HG03108 (cell line): Measurements from ENCODE around the gene OLIG1.

Experiments
- ATAC-seq: cut with Tn5 transposase; IDR thresholded peaks from one replicate; pipeline ENCODE4 v1.9.1; 2021; ENCODE audit warnings: moderate library complexity; ENCODE audit not compliant: unreplicated experiment

OLIG1 gene

DNA sequence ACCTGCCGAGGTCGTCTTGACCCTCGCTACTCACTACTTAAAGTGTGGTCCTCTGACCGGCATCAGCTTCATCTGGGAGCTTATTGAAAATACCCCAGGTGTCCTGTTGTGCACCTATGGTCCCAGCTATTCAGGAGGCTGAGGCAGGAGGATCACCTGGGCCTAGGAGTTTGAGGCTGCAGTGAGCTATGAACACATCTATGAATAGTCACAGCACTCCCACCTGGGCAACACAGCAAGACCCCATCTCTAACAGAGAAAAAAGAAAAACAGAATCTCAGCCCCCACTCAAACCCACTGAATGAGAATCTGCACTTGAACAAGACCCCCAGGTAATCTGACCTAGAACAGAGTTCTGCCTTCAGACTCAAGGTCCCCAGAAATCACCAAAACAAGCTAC, 8.7 kb upstream of the OLIG1 start:
- ATAC-seq = no peak

DNA sequence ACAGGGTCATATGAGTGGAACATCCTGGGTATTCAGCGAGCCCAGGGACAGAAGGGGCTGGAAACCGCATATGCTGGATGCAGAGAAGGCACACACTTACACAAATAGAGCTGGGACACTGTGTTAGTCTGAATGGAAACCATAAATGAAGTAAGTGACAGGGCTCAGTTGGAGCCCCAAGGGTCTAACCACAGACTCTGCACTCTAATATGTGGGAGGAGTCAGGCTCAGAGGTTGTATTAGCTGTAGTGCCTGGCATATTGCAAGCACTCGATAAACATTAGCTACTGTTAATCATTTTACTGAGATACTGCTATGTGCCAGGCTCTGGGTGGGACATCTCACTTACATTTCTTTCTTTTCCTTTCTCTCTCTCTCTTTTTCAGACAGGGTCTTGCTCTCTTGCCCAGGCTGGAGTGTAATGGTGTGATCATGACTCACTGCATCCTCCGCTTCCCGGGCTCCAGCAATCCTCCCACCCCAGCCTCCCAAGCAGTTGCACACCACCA, 6.5 kb upstream of the OLIG1 start:
- ATAC-seq = no peak

DNA sequence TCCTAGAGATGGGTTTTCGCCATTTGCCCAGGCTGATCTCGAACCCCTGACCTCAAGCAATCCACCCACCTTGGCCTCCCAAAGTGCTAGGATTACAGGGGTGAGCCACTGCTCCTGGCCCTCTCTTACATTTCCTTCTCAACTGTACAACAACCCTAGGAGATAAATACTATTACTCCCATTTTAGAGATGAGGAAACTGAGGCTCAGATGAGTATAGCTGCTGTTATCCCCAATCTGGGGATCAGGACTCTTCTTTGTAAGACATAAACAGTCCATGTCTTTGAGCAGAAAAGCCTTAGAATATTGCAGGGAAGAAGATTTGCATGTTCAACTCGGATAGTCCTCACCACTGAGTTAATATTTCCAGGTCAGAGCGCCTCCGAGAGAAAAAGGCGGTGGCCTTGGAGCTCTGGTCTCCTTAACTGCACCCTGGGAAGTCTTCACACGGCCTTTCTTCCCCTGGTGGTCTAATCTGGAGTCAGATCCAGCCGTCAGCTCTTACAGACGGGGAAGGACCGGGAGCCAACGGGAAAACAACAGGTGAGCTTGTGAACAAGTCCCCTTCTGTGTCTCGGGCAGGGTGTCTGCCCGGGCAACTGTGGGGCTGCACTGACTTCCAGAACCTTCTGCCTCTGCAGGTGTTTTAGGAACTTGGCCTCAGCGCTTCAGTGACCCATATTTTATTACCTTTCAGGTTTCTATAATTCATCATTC, 5.9 kb upstream of the OLIG1 start:
- no peak for ATAC-seq

DNA sequence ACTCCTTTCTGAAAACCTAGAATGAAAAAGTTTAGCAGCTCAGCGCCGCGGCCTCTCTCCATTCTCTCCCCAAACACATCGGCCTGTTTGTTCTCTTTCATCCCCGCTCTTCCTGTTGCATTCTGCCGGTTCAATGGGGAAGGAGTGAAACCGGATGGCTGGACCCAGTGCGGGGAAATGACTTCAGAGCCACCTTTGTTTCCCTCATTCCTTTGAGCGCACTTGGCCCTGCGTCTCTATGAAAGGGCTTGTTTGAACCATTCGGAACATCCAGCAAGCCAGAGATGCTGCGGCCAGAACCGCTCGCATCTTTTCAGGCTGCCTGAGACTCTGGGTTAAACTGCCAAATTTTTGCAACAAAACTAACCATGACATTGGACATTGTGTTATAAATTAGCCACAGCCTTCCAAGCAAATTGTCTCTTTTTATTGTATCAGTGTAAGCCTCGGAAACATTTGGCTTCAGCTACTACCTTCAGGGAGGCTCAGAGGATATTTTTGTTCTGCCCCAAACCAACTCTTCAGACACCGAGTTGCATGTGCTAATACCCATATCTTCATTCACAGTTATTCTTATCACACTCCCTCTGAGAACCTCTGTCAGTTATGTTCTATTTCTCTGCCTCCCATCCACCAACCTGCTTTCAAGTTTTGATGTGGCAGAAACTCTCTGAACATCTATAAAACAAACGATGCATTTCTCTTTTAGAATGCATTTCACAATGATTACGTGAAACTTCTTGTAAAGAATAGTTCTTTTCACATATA, 5.1 kb upstream of the OLIG1 start:
- no peak for ATAC-seq

DNA sequence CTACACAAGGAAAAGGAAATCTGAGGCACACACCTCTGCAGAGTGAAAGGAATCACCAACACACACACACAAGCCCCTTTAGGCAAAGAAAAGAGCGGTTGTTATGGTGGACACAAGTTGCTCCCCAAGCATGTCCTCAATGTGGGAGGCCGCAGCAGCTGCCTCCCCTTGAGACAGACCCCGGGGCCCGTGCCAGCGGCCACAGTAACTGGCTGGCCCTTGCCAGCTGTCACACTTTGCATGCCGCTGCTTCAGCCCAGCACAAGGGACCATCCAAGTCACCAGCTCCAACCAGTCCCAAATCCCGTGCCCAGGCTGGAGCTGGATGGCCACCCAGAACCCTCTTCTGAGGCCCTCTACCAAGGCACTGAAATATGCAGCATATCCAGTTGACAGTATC, 2.9 kb upstream of the OLIG1 start:
- no peak for ATAC-seq

DNA sequence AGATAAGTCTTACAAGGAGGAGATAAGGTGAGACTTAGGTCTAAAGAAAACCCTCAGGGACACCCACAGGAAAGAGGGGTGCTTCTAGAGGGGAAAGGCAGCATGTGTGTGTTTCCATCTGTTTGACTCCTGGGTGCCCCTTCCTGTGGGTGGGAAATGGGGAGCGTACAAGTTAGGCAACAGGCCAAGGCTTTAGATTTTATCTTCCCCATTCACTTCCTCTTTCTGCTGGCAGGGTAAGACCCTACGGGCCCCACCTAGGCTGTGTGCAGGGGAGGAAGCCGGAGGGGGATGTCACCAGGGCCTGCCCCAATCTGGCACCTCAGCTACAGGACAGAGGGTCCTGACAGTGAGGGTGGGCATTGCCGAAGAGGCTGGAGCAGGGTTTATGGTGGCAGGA, 2.5 kb upstream of the OLIG1 start:
- no peak for ATAC-seq

DNA sequence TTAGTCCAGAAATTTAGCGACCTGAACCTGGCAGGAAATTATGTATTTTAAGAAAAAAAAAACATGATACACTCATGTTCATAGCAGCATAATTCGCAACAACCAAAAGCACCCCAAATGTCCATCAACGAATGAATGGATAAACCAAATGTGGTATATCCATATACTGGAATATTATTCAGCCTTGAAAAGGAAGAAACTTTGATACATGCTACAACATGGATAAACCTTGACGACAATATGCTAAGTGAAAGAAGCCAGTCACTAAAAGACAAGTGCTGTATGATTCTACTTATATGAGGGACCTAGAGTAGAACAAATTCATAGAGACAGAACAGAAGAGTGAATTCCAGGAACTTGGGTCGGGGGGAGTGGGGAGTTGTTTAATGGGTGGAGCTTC, 698 bp upstream of the OLIG1 start:
- ATAC-seq = no peak

DNA sequence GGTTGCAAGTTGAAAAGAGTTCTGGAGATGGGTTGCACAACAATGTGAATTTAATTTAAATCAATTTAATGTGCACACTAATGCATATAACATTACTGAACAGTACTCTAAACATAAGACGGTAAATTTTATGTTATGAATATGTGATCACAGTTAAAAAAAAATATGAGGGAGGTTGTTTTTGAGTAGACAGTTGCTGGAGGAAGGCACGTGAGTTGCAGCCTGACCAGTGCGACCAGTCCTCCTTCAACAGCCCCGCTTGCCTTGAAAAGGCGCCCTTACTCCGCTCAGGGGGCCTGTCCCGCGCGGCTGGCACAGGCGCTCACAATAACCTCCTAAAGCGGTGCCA, 322 bp upstream of the OLIG1 start:
- ATAC-seq = no peak

DNA sequence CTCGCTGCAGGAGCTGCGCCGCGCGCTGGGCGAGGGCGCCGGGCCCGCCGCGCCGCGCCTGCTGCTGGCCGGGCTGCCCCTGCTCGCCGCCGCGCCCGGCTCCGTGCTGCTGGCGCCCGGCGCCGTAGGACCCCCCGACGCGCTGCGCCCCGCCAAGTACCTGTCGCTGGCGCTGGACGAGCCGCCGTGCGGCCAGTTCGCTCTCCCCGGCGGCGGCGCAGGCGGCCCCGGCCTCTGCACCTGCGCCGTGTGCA, 730 bp downstream of the OLIG1 start:
- no peak for ATAC-seq

DNA sequence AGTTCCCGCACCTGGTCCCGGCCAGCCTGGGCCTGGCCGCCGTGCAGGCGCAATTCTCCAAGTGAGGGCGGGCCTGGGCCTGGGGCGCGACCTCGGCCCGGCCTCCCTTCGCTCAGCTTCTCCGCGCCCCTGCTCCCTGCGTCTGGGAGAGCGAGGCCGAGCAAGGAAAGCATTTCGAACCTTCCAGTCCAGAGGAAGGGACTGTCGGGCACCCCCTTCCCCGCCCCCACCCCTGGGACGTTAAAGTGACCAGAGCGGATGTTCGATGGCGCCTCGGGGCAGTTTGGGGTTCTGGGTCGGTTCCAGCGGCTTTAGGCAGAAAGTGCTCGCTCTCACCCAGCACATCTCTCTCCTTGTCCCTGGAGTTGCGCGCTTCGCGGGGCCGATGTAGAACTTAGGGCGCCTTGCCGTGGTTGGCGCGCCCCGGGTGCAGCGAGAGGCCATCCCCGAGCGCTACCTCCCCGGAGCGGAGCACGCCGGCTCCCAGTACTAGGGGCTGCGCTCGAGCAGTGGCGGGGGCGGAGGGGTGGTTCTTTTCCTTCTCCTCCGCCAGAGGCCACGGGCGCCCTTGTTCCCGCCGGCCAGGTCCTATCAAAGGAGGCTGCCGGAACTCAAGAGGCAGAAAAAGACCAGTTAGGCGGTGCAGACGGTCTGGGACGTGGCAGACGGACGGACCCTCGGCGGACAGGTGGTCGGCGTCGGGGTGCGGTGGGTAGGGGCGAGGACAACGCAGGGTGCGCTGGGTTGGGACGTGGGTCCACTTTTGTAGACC, 1.2 kb downstream of the OLIG1 start:
- ATAC-seq = no peak

DNA sequence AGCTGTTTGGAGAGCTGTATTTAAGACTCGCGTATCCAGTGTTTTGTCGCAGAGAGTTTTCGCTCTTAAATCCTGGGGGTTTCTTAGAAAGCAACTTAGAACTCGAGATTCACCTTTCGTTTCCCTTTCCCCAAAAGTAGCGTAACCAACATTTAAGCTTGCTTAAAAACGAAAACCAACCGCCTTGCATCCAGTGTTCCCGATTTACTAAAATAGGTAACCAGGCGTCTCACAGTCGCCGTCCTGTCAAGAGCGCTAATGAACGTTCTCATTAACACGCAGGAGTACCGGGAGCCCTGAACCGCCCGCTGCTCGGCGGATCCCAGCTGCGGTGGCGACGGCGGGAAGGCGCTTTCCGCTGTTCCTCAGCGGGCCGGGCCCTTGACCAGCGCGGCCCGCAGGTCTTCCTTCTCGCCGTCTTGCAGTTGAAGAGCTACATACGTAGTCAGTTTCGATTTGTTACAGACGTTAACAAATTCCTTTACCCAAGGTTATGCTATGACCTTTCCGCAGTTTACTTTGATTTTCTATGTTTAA, 1.9 kb downstream of the OLIG1 start:
- no peak for ATAC-seq

DNA sequence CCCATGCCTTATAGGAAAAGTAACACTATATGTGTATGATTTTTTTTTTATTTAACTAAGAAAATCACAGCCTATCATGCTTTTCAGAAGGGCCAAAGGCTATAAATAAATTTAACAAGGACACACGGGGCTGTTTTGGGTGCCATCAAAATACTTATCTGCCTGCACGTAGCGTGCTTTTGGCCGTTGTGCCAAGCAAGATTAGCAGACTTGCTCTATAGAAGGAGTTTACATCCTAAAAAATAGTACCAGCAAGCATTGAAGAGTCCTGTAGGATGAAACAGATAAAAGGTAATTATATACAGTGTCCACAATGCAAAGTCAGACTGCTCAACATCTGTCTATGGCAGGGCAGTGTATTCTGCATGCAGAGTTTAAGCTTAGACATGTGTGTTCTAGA, 3.7 kb downstream of the OLIG1 start:
- no peak for ATAC-seq

DNA sequence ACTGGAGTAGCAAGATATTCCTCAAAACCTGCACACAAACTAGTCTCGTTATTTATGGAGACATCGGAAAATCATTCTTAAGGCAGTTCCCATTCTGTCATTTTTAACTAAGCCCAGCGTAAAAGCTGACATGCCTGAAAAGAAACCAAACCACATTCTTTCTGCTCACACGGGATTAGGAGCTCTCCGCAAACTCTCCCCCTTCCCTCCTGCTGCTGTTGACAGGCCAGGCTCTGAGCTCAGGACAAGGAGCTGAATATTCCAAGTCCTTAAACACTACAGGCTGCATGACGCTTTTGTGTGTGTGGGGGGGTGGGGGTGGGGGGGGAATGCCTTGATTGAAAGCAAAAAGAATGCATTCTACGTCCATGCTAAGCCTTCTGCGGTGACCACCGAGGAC, 5.2 kb downstream of the OLIG1 start:
- ATAC-seq = no peak

DNA sequence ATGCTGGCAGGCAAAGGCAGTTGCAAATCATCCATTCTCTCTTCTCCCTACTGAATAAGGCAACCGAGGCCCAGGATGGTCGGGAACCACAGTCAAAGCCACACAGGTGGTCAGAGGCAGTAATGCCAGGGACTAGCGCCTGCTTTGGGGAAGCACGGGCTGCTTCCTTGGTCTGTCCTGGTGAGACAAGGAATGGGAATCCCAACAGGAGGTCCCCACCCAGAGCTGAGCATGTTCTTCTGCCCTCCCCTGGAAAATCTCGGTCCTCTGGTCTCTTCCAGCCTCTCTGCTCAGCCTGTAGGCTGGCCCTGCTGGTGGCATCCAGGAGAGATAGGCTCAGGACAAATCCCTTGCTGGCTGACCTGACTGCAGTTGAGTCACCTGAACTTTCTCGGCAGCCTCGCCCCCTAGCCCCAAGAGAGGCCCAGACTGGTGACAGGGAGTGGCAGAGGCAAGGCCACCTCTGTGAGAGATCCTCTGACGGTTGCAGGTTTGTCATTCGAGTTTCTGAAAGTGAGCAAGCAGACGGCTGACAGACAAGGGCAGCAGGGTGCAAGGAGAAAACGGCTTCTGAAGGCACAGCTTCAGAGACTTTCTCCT, 5.8 kb downstream of the OLIG1 start:
- ATAC-seq = no peak

DNA sequence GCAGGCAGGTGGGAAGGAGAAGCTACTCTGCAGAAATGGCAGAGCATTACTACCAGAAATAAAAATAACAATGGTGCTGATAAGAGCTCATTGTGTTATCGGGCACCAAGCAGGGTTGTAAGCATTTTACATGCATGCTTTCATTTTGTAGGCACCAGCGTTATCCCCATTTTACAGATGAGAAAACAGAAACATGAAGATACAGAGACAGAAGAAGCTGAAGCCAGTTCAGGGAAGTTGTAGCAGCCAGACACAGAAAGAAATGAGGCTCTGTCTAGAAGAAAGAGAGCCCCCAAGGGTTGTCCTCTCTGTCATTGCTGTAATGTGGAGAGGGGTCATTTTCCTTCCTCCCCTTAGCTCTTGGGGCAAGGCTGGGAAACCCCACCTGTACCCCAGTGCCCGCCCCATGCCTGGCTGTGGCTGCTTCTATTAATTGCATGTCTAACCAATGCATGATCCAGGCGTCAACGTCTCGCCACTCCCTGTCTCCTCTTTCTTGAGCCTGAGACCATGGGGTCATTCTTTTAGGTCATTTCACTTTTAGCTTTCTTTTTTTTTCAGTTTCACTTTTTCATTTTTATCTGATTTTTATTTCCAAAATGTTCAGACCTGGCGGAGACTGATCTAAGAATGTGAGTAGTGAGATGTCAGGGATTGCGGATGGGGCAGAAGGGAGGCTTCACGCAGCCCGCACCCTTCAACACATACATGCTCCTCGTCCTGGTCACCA, 6.8 kb downstream of the OLIG1 start:
- ATAC-seq = no peak

DNA sequence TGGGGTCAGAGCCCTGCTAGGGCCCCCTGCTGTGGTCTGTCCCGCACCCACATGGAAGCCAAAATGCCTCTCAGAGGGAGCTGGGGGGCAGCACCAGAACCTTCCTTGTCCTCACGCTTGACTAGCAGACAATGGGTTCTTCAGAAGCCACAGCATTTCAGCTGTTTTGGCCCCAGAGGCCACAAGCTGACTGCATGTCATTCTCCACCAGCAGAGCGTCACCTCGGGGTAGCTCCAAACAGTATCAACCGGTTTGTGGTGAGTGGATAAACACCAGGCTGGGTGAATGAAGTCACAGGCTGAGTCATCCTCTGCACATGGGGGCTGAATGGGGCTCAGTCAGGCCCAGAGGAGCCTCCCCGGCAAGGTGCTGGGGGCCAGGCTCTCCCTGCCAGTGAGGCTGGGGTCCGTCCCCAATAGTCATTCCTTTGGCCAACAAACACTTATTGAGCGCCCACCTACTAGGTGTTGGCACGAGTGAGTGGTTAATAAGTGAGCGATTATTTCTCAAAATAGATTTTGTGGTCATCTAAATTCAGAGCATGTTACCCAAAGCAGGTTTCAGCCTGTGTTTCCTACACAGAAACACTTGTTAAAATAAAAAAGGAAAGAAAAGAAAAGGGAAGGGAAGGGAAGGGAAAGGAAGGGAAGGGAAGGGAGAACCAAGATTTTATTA, 9.1 kb downstream of the OLIG1 start:
- peak; percentile 99 for ATAC-seq

DNA sequence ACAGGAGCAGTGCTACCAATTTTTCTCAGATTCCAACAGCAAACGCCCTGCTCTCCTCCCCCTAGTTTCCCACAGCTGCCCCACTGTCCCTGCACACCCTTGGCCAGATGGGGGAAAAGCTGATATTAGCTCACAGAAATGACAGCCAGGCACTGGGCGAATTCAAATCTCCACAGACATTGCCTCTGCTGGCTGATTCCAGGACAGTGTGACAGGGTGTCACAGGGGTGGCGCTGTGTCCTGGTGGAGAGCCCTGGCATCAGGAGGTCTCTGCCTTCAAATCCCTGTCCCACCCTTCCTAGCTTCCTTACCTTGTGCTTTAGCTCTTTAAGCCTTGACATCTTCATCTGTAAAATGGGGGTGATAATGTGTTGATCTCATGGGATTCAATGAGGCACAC, 10.4 kb downstream of the OLIG1 start:
- no peak for ATAC-seq

DNA sequence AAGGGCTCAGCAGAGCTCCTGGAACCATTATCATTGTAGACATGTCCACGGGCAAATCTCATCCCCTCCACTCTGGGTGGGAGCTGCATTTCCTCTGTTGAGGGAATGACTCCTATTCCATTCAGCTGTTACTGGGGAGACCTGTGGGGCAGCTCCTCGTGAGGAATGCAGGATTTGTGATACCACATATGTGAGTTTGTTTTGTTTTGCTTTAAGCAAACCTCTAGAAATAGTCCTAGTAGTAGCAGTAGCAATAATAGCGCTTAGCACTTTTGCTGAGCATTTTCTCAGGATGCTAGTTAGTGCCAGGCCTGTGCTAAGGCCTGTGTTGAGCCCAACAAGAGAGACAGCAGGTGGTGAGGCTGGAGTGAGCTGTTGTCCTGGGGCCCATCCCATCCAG, 10.8 kb downstream of the OLIG1 start:
- ATAC-seq = no peak

DNA sequence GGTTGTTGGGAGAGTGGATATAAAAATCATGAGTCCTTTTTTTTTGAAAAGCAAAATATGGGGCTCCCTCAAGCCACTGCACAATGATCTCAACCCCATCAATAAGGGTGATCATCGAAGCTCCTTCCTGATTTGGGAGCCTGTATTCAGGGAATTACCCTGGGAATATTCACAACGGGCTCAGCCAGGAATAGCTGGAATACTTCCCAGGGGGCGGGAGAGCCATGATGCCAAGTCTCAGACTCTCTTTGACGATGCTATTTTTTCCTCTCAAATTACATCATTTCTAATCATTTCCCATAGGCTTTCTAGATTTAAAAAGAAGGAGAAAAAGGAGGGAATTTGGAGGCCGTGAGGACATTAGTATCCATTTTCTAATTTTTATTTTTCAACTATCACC, 18.4 kb downstream of the OLIG1 start:
- ATAC-seq = no peak

DNA sequence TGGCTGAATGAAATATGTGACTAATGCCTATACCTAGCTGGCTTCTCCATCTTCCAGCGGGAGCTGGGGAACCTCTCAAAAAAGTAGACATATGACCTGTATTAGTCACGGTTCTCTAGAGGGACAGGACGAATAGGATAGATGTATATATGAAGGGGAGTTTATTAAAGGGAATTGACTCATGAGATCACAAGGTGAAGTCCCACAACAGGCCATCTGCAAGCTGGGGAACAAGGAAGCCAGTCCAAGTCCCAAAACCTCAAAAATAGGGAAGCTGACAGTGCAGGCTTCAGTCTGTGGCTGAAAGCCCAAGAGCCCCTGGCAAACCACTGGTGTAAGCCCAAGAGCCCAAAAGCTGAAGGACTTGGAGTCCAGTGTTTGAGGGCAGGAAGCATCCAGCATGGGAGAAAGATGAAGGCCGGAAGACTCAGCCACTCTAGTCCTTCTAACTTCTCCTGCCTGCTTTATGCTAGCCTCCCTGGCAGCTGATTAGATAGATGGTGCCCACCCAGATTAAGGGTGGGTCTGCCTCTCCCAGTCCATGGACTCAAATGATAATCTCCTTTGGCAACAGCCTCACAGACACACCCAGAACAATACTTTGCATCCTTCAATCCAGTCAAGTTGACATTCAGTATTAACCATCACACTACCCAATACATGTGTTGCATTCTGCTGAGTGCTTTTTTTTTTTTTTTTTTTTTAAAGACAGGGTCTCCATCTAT, 19.6 kb downstream of the OLIG1 start:
- ATAC-seq = no peak
